AG08396 (cell line): ENCODE measurements around the gene LARGE2.

Source experiments
- DNase-seq: peaks from one replicate; pipeline ENCODE4 v3.0.0; 2012; ENCODE audit warnings: low spot score, mixed read lengths

Gene LARGE2

GRCh38 chr11:45917286-45917622, 5.2 kb upstream of the LARGE2 start:
- no peak for DNase-seq

GRCh38 chr11:45917623-45918330, 4.7 kb upstream of the LARGE2 start, which contains the start of gene PEX16:
Gene PEX16, minus strand, starts transcription at chr11:45917877. Its CDS starts 66 bp downstream, at chr11:45917811.
- peak; percentile 99 for DNase-seq

- peak; percentile 92 for DNase-seq
Observed at GRCh38 chr11:45918331-45918941, 4.0 kb upstream of the LARGE2 start.

GRCh38 chr11:45918962-45919675, 3.3 kb upstream of the LARGE2 start:
- no peak for DNase-seq

GRCh38 chr11:45919806-45920530, 2.5 kb upstream of the LARGE2 start:
- DNase-seq: no peak

- DNase-seq: peak; percentile 5
Observed at GRCh38 chr11:45920531-45921477, 1.7 kb upstream of the LARGE2 start.

GRCh38 chr11:45921561-45922424, 663 bp upstream of the LARGE2 start:
- DNase-seq: peak; percentile 13

- DNase-seq: no peak
Observed at GRCh38 chr11:45924036-45924915, 1.8 kb downstream of the LARGE2 start.

- DNase-seq: peak; percentile 8
Observed at GRCh38 chr11:45924927-45925326, 2.5 kb downstream of the LARGE2 start.

- no peak for DNase-seq
Observed at GRCh38 chr11:45925550-45925949, 3.1 kb downstream of the LARGE2 start.

GRCh38 chr11:45926001-45926401, 3.5 kb downstream of the LARGE2 start:
- DNase-seq: peak; percentile 14

GRCh38 chr11:45926536-45927331, 4.3 kb downstream of the LARGE2 start:
- DNase-seq: peak; percentile 4

- peak; percentile 5 for DNase-seq
Observed at GRCh38 chr11:45927332-45927683, 4.9 kb downstream of the LARGE2 start.

GRCh38 chr11:45927684-45928413, 5.4 kb downstream of the LARGE2 start:
- DNase-seq: no peak

- peak; percentile 7 for DNase-seq
Observed at GRCh38 chr11:45928535-45929215, 6.2 kb downstream of the LARGE2 start.

GRCh38 chr11:45929486-45930030, 7.1 kb downstream of the LARGE2 start:
- DNase-seq: no peak
